Cardiac muscle cell (in vitro differentiated cells and primary cell): ENCODE measurements around the gene SF3A1. TPM values are rescaled to one million over a fixed set of nuclear protein-coding genes. Genes with fewer than 3 reads are reported as not detected.

ENCODE experiments used
- DNase-seq, 2 donors: peaks; one replicate each; pipeline versions ENCODE4 v3.0.0 to v3.0.0-alpha.2; 2010 to 2017; ENCODE audit warnings: low read depth in 1 of 2, low spot score in 1 of 2
- H3K27ac ChIP-seq: fragments of 200-600 bp; sonication (generic); 2 replicates; pipeline ENCODE4 v1.5.1; 2016
- H3K27me3 ChIP-seq: fragments of 200-600 bp; sonication (generic); 2 replicates; pipeline ENCODE4 v1.6.0; 2016; ENCODE audit warnings: control low read depth
- H3K36me3 ChIP-seq: fragments of 200-600 bp; sonication (generic); 2 replicates; pipeline ENCODE4 v1.5.1; 2016; ENCODE audit warnings: control low read depth
- H3K4me1 ChIP-seq: fragments of 200-600 bp; sonication (generic); 2 replicates; pipeline ENCODE4 v1.8.1; 2017; ENCODE audit warnings: low read depth, mild to moderate bottlenecking, mixed run types
- H3K4me3 ChIP-seq: fragments of 200-600 bp; sonication (generic); 2 replicates; pipeline ENCODE4 v1.5.1; 2016; ENCODE audit warnings: mild to moderate bottlenecking
- H3K9me3 ChIP-seq: fragments of 200-600 bp; sonication (generic); 2 replicates; pipeline ENCODE4 v1.5.1; 2017; ENCODE audit warnings: low read depth, mild to moderate bottlenecking, control low read depth
- CTCF ChIP-seq: IDR thresholded peaks from 2 replicates; pipeline ENCODE4 v1.5.1; 2012; ENCODE audit warnings: low read depth, mild to moderate bottlenecking, low read length
- polyA plus RNA-seq: library from polyadenylated mRNA; unstranded; fragments of >200 nt; fragmentation: Nextera tagmentation; extraction: Ambion mirVana; gene quantifications from 2 replicates; pipeline ENCODE4 v1.2.1, GENCODE V29; 2016
- total RNA-seq: library from RNA; depleted of rRNA; stranded (reverse); fragments of >200 nt; gene quantifications from 2 replicates; pipeline ENCODE4 v1.2.3, GENCODE V29; 2016

SF3A1 gene
- total and polyA plus RNA-seq, 2 experiments from 2014 or later, result 92.6 to 160 TPM

GRCh38 chr22:30400159-30400558 is 43.5 kb upstream of the SF3A1 start:
- no peak for DNase-seq
- no peaks in the 10 kb centered on the region for H3K36me3 ChIP-seq
- no peaks in the 10 kb centered on the region for H3K9me3 ChIP-seq
- no peaks in the 10 kb centered on the region for H3K27me3 ChIP-seq
- no peak overlapping the region for H3K27ac ChIP-seq
- no peak for TF ChIP-seq CTCF
- H3K4me1 ChIP-seq, result peaks cover 6% of the 10 kb centered on the region
- H3K4me3 ChIP-seq, result no peak overlapping the region

- Histone ChIP-seq H3K4me1 (peaks cover 6% of the 10 kb centered on the region), H3K9me3 (no peaks in the 10 kb centered on the region), H3K4me3 (no peak overlapping the region), H3K36me3 (no peaks in the 10 kb centered on the region), H3K27me3 (no peaks in the 10 kb centered on the region), H3K27ac (no peak overlapping the region)
- no peak for DNase-seq
- TF ChIP-seq CTCF, result no peak
These were observed 43.0 kb upstream of the SF3A1 start for GRCh38 chr22:30399718-30400117.

DNA sequence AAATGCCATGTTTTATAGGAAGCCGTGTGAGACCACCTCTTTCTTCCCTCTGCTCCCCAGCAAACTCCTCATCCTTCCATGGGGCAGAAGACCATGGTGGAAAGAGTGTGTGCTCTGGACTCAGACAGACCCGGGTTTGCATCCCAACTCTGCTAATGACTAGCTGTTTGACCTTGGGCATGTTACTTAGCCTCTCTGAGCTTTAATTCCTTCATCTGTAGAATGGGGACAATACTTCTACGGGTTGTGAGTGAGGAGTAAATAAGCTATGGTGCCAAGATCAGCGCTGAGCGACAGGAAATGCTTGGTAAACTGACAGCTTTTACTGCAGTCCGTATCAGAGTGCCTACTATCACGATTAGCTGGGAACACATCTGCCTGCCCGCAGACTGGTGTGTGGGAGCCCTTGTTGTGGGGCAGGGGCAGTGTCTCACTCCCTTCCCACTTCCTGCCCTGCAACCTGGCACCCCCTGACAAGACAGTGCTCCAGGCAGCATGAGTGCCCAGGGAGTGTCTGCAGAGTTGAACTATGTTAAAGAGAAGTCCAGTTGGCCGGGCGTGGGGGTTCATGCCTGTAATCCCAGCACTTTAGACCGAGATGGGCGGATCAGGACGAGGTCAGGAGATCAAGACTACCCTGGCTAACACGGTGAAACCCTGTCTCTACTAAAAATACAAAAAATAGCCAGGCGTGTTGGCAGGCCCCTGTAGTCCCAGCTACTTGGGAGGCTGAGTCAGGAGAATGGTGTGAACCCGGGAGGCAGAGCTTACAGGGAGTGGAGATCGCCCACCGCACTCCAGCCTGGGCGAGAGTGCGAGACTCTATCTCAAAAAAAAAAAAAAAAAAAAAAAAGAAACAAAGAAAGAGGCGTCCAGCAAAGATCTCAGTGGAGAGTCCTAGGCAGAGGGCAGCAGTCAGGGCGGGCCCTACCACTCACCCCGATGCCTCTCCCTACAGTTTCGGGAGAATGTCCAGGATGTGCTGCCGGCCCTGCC is 42.3 kb upstream of the SF3A1 start:
- Histone ChIP-seq H3K4me3 (no peak overlapping the region), H3K9me3 (no peaks in the 10 kb centered on the region), H3K27ac (no peak overlapping the region), H3K36me3 (no peaks in the 10 kb centered on the region), H3K4me1 (peaks cover 6% of the 10 kb centered on the region), H3K27me3 (no peaks in the 10 kb centered on the region)
- DNase-seq, result no peak
- TF ChIP-seq CTCF, result no peak

DNA sequence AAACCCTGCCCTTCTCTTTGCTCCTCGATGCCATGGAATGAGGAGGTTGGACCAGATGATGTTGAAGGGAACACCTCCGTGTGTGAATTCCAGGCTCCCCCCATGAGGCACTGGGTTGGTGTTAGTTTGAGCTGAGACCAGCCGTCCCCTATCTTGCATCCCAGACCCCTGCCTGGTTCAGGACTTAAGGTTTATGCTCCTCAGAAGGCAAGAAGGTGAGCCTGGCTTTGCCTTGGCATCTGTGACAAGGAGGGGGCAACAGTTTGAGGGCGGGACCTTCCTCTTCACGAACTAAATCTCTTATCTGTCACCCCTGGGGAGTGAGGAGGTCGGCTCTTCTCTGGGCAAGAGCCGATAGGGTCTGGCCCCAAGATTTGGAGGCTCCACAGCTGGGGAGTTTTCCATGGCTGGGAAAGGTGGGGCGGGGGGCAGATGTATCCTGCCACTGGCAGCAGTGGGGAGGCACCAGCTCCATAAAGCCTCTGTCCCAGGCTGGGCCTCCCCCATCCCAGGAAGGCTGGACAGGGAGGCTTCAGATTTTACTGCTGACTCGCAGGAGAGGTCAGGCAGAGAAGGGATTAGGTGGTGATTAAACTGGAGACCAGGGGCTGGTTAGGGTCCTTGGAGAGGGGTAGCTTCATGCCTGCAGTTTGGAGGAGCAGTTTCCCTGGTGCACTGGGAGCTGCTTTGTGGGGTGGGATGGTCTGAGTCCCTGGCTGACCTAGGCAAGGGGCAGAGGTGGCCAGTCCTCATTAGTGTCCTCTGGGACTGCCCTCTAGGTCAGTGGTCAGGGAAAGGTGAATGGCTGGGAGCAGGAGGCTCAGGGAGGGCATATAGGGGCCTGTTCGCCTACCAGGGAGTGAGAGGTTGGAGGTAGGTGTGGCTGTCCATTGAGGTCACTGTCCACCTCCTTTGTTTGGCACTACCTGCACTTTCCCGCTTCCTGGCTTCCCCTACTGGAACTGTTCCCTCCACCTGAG is 41.3 kb upstream of the SF3A1 start:
- Histone ChIP-seq H3K4me3 (peak overlapping the region; percentile 47), H3K9me3 (no peaks in the 10 kb centered on the region), H3K36me3 (no peaks in the 10 kb centered on the region), H3K4me1 (peaks cover 6% of the 10 kb centered on the region), H3K27ac (no peak overlapping the region), H3K27me3 (no peaks in the 10 kb centered on the region)
- TF ChIP-seq CTCF, result no peak
- no peak for DNase-seq

- H3K4me3 ChIP-seq, result peak within 1 kb of the TSS; percentile 47
- no peaks in the 10 kb centered on the region for H3K9me3 ChIP-seq
- H3K36me3 ChIP-seq, result no peaks in the 10 kb centered on the region
- H3K27ac ChIP-seq, result no peak within 1 kb of the TSS
- no peaks in the 10 kb centered on the region for H3K27me3 ChIP-seq
- DNase-seq, result peak; percentile 56 to 60
- TF ChIP-seq CTCF, result no peak
- H3K4me1 ChIP-seq, result peaks cover 5% of the 10 kb centered on the region
These were observed 40.4 kb upstream of the SF3A1 start, which contains the start of gene SEC14L2 for GRCh38 chr22:30396871-30397655. Gene SEC14L2, plus strand, starts transcription at chr22:30397018. Its CDS starts 99 bp downstream, at chr22:30397117.
